OCI-LY1 (cell line): ENCODE measurements around the gene CARD19.

Experiments
- H2AFZ ChIP-seq: fragments of 200-600 bp; sonication (generic), shearing (Covaris generic); 2 replicates; pipeline ENCODE4 v1.6.0; 2014; ENCODE audit warnings: antibody characterized with exemption, mild to moderate bottlenecking, low read length
- H3F3A ChIP-seq: fragments of 200-600 bp; sonication (generic), shearing (Covaris generic); 2 replicates; pipeline ENCODE4 v1.6.0; 2014; ENCODE audit warnings: mild to moderate bottlenecking, antibody characterized with exemption, low read length, moderate library complexity; ENCODE audit not compliant: insufficient read depth
- H3K27ac ChIP-seq: fragments of 200-600 bp; sonication (generic); 2 replicates; pipeline ENCODE4 v1.5.1; 2014; ENCODE audit warnings: low read length, mixed run types, mild to moderate bottlenecking, low read depth; ENCODE audit not compliant: poor library complexity, severe bottlenecking
- H3K27me3 ChIP-seq: fragments of 200-600 bp; sonication (generic); 2 replicates; pipeline ENCODE4 v1.6.0; 2014; ENCODE audit warnings: antibody characterized with exemption, mild to moderate bottlenecking, low read length, moderate library complexity; ENCODE audit not compliant: insufficient read depth
- H3K36me3 ChIP-seq: fragments of 200-600 bp; sonication (generic); 2 replicates; pipeline ENCODE4 v1.6.1; 2014; ENCODE audit warnings: mild to moderate bottlenecking, antibody characterized with exemption, low read length, moderate library complexity, mixed read lengths; ENCODE audit not compliant: insufficient read depth
- H3K4me1 ChIP-seq: fragments of 200-600 bp; sonication (generic); 2 replicates; pipeline ENCODE4 v1.5.1; 2014; ENCODE audit warnings: mild to moderate bottlenecking, low read length, moderate library complexity; ENCODE audit not compliant: insufficient read depth, severe bottlenecking
- H3K4me2 ChIP-seq: fragments of 200-600 bp; sonication (generic), shearing (Covaris generic); 2 replicates; pipeline ENCODE4 v1.6.1; 2014; ENCODE audit warnings: low read length
- H3K4me3 ChIP-seq: fragments of 200-600 bp; sonication (generic); 2 replicates; pipeline ENCODE4 v1.5.1; 2014; ENCODE audit warnings: low read length, low read depth, mild to moderate bottlenecking, mixed read lengths; ENCODE audit not compliant: poor library complexity, severe bottlenecking
- H3K79me2 ChIP-seq: fragments of 200-600 bp; shearing (Covaris generic); 2 replicates; pipeline ENCODE4 v1.6.1; 2016; ENCODE audit warnings: mixed run types, low read length, mixed read lengths; ENCODE audit not compliant: insufficient read depth
- H3K9ac ChIP-seq: fragments of 200-600 bp; sonication (generic), shearing (Covaris generic); 2 replicates; pipeline ENCODE4 v1.6.1; 2014; ENCODE audit warnings: mild to moderate bottlenecking, low read length, mixed read lengths
- H3K9me2 ChIP-seq: fragments of 200-600 bp; sonication (generic), shearing (Covaris generic); 2 replicates; pipeline ENCODE4 v1.6.1; 2014; ENCODE audit warnings: low read depth, mild to moderate bottlenecking, low read length, mixed read lengths
- H3K9me3 ChIP-seq: fragments of 200-600 bp; shearing (Covaris generic); 2 replicates; pipeline ENCODE4 v1.6.1; 2014; ENCODE audit warnings: low read length, mixed read lengths
- H4K20me1 ChIP-seq: fragments of 200-600 bp; sonication (generic), shearing (Covaris generic); 2 replicates; pipeline ENCODE4 v1.6.0; 2016; ENCODE audit warnings: mild to moderate bottlenecking, low read length; ENCODE audit not compliant: insufficient read depth
- CTCF ChIP-seq: fragments of 200-600 bp; sonication (generic), shearing (Covaris generic); IDR thresholded peaks from 2 replicates; pipeline ENCODE4 v1.5.1; 2017; ENCODE audit warnings: mild to moderate bottlenecking, antibody characterized with exemption, low read length, moderate library complexity, mixed read lengths
- EZH2 ChIP-seq: fragments of 200-600 bp; sonication (generic), shearing (Covaris generic); IDR thresholded peaks from 2 replicates; pipeline ENCODE4 v1.8.0; 2017; ENCODE audit warnings: borderline replicate concordance, mixed run types, mild to moderate bottlenecking, antibody characterized with exemption, low read length, moderate library complexity, mixed read lengths

The CARD19 gene

GRCh38 chr9:93085676-93086075 lies 10.3 kb upstream of the CARD19 start:
- H3K9ac ChIP-seq: no peak overlapping the region

GRCh38 chr9:93086447-93087224 lies 9.4 kb upstream of the CARD19 start:
- H3K4me2 ChIP-seq: no peak overlapping the region
- no peaks in the 10 kb centered on the region for H3F3A ChIP-seq

More at GRCh38 chr9:93085676-93086075, 10.3 kb upstream of the CARD19 start:
- H3K4me1 ChIP-seq: peaks cover 12% of the 10 kb centered on the region
- H3F3A ChIP-seq: no peaks in the 10 kb centered on the region
- H3K4me2 ChIP-seq: no peak overlapping the region
- H3K9me3 ChIP-seq: no peaks in the 10 kb centered on the region
- no peak overlapping the region for H2AFZ ChIP-seq
- H3K4me3 ChIP-seq: no peak overlapping the region
- H4K20me1 ChIP-seq: no peaks in the 10 kb centered on the region
- H3K9me2 ChIP-seq: no peaks in the 10 kb centered on the region
- TF ChIP-seq CTCF: no peak
- no peak for TF ChIP-seq EZH2
- H3K27ac ChIP-seq: no peak overlapping the region
- no peaks in the 10 kb centered on the region for H3K27me3 ChIP-seq
- no peaks in the 10 kb centered on the region for H3K79me2 ChIP-seq
- H3K36me3 ChIP-seq: peaks cover 63% of the 10 kb centered on the region

GRCh38 chr9:93087971-93088655 lies 7.9 kb upstream of the CARD19 start:
- Histone ChIP-seq H4K20me1 (no peaks in the 10 kb centered on the region), H3K4me3 (no peak overlapping the region), H3K27me3 (no peaks in the 10 kb centered on the region), H3K36me3 (peaks cover 42% of the 10 kb centered on the region), H3K9me3 (no peaks in the 10 kb centered on the region), H3K79me2 (no peaks in the 10 kb centered on the region), H2AFZ (no peak overlapping the region), H3K9ac (no peak overlapping the region), H3K9me2 (no peaks in the 10 kb centered on the region), H3K4me2 (no peak overlapping the region), H3K27ac (no peak overlapping the region), H3K4me1 (peaks cover 36% of the 10 kb centered on the region), H3F3A (no peaks in the 10 kb centered on the region)
- TF ChIP-seq EZH2 (no peak), CTCF (no peak)

More at GRCh38 chr9:93086447-93087224, 9.4 kb upstream of the CARD19 start:
- peaks cover 22% of the 10 kb centered on the region for H3K4me1 ChIP-seq
- TF ChIP-seq CTCF: no peak
- TF ChIP-seq EZH2: no peak
- no peak overlapping the region for H3K9ac ChIP-seq
- H4K20me1 ChIP-seq: no peaks in the 10 kb centered on the region
- H3K27me3 ChIP-seq: no peaks in the 10 kb centered on the region
- no peak overlapping the region for H3K4me3 ChIP-seq
- no peaks in the 10 kb centered on the region for H3K9me3 ChIP-seq
- no peaks in the 10 kb centered on the region for H3K79me2 ChIP-seq
- H2AFZ ChIP-seq: no peak overlapping the region
- no peaks in the 10 kb centered on the region for H3K9me2 ChIP-seq
- no peak overlapping the region for H3K27ac ChIP-seq
- H3K36me3 ChIP-seq: peaks cover 54% of the 10 kb centered on the region
